ENCODE results near the gene NHEJ1.

- no peak for TF ChIP-seq CTCF (IDR thresholded peaks at IDR 0.05)
- no peak for TF ChIP-seq EP300 (IDR thresholded peaks at IDR 0.05)
These were observed 18.0 kb upstream of the NHEJ1 start for GRCh38 chr2:219178377-219179175.

Data from ovary (tissue), 3 donors.